T-helper 9 cell (primary cell): Measurements from ENCODE around the gene CD99.
"Not testable (repeated sequence)": the region's sequence is repeated elsewhere in the genome, so short reads cannot be mapped to it uniquely, and the experiment has no call there.

Experiments used
- DNase-seq: peaks from one replicate; pipeline ENCODE4 v3.0.0-alpha.2; 2020

The CD99 gene

GRCh38 chrX:2774776-2775175 lies 83.7 kb downstream of the CD99 start:
- DNase-seq, result no peak

DNA sequence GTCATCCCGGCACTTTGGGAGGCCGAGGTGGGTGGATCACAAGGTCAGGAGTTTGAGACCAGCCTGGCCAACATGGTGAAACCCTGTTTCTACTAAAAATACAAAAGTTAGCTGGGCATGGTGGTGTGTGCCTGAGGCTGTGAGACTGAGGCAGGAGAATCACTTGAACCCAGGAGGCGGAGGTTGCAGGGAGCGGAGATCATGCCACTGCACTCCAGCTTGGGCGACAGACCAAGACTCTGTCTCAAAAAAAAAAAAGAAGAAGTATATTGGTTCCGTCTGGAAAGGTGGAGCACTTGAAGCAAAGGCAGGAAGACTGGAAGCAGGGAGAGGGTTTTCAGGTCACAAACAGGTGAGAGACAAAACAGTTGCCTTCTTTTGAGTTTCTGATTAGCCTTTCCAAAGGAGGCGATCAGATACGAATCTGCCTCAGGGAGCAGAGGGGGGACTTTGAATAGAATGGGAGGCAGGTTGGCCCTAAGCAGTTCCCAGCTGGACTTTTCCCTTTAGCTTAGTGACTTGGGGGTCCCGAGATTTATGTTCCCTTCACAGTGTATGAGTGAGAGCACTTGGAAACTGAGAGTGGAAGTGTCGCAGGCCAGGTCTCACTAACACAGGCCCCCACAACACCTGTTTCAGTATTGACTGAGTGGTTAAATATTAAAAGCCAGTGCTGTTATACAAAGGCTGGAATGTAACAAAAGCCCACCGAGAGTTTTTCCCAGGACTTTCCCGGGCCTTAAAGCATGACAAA lies 89.6 kb downstream of the CD99 start:
- not testable (repeated sequence) for DNase-seq

- DNase-seq, result no peak
These were observed 90.1 kb downstream of the CD99 start for GRCh38 chrX:2781226-2781571.

DNA sequence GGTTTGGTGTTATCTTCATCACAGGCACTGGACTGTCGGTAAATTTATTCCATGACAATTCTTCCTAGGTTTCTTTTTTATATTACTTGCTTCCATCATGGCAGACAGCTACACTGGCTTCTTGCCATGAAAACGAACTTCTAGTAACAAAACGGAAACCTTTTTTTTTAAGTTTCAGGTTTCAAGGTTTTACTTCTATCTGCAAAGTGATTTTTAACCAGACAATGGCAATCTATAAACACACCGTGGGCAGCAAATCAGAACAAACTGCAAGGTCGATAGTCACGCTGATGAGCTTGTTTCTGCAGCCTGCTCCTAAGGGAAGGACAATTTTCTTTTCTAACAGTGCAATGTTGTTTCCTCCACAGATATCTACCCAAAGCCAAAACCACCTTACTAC lies 90.6 kb downstream of the CD99 start:
- no peak for DNase-seq

DNA sequence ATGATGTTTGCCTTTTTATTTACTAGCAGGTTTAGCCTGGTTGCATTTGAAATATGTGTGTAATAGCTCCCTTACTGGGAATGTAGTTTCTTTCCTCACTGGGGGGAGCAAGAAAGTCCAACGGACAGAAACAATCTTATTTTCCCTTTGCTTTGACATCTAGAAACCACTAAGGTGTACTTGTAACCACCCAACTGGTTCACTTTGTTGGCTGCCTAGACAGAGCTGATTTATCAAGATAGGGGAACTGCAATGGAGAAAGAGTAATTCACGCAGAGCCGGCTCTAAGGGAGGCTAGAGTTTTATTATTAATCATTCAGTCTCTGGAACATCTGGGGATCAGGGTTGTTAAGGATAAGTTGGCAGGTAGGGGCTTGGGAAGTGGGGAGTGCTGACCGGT lies 91.1 kb downstream of the CD99 start:
- DNase-seq, result no peak

- DNase-seq, result no peak
These were observed 91.7 kb downstream of the CD99 start for GRCh38 chrX:2782778-2783177.

DNA sequence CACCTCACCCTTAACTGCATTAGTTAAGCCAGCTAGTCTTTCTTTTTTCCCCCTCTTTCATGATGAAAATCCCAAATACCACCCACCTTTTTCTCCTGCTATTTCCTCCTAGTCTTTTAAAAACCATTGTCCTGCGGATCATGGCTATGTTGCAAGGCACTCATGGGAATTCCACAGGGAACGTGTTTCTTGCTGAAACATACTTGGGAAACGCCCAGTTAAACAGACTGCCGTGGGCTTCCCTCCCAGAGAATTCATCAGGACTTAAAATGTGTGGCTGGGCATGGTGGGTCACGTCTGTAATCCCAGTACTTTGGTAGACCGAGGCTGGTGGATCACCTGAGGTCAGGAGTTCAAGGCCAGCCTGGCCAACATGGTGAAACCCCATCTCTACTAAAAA lies 92.9 kb downstream of the CD99 start:
- DNase-seq, result no peak

- no peak for DNase-seq
These were observed 94.4 kb downstream of the CD99 start for GRCh38 chrX:2785538-2785937.

GRCh38 chrX:2788980-2789379 lies 97.9 kb downstream of the CD99 start:
- DNase-seq, result no peak

- no peak for DNase-seq
These were observed 98.5 kb downstream of the CD99 start for GRCh38 chrX:2789569-2789968.
